PC-9 (cell line): Measurements from ENCODE around the gene SIX1.

Source experiments
- EZH2 ChIP-seq: fragments of 200-600 bp; sonication (generic); IDR thresholded peaks from 2 replicates; pipeline ENCODE4 v1.8.0; 2017; ENCODE audit warnings: antibody characterized with exemption, low read depth
- TF ChIP-seq, protein P1 (sequence below): fragments of 200-600 bp; sonication (generic); conservative IDR thresholded peaks from 2 replicates; pipeline ENCODE4 v1.6.1; 2017; ENCODE audit warnings: mixed run types, antibody characterized with exemption, mild to moderate bottlenecking, moderate library complexity

GRCh38 chr14:60631842-60632241 is 17.4 kb downstream of the SIX1 start:
- TF ChIP-seq, protein P1, sequence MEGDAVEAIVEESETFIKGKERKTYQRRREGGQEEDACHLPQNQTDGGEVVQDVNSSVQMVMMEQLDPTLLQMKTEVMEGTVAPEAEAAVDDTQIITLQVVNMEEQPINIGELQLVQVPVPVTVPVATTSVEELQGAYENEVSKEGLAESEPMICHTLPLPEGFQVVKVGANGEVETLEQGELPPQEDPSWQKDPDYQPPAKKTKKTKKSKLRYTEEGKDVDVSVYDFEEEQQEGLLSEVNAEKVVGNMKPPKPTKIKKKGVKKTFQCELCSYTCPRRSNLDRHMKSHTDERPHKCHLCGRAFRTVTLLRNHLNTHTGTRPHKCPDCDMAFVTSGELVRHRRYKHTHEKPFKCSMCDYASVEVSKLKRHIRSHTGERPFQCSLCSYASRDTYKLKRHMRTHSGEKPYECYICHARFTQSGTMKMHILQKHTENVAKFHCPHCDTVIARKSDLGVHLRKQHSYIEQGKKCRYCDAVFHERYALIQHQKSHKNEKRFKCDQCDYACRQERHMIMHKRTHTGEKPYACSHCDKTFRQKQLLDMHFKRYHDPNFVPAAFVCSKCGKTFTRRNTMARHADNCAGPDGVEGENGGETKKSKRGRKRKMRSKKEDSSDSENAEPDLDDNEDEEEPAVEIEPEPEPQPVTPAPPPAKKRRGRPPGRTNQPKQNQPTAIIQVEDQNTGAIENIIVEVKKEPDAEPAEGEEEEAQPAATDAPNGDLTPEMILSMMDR: no peak
- no peak for TF ChIP-seq EZH2
